Stomach (tissue), 9 donors: Measurements from ENCODE around the gene ERO1B. TPM values are rescaled to one million over a fixed set of nuclear protein-coding genes. Genes with fewer than 3 reads are reported as not detected.

ENCODE experiments used
- DNase-seq, 2 donors: peaks; one replicate each; pipeline versions ENCODE4 v3.0.0 to v3.0.0-alpha.2; 2013 to 2019
- H3K27ac ChIP-seq, 5 donors: fragments of 200-600 bp in 4 of 5; sonication (generic) in 4 of 5; one replicate each; pipeline ENCODE4 v1.5.1; 2013 to 2019; ENCODE audit warnings: mild to moderate bottlenecking in 1 of 5, moderate library complexity in 1 of 5
- H3K27me3 ChIP-seq, 3 donors: fragments of 200-600 bp; sonication (generic); one replicate each; pipeline ENCODE4 v1.5.1; 2017 to 2019; ENCODE audit warnings: mixed run types in 1 of 3
- H3K36me3 ChIP-seq, 4 donors: fragments of 200-600 bp; sonication (generic); 1 replicate in 3 of 4; 2 replicates in 1 of 4; pipeline ENCODE4 v1.5.1; 2016 to 2019
- H3K4me1 ChIP-seq, 4 donors: fragments of 200-600 bp; sonication (generic); one replicate each; pipeline ENCODE4 v1.5.1; 2016 to 2019
- H3K4me3 ChIP-seq, 4 donors: fragments of 200-600 bp; sonication (generic) in 3 of 4; one replicate each; pipeline ENCODE4 v1.5.1; 2016 to 2019; ENCODE audit warnings: mild to moderate bottlenecking in 1 of 4
- H3K9me3 ChIP-seq, 4 donors: fragments of 200-600 bp; sonication (generic); one replicate each; pipeline ENCODE4 v1.5.1; 2016 to 2019
- EP300 ChIP-seq: sonication (generic); formaldehyde crosslinking; IDR thresholded peaks from one replicate; pipeline ENCODE4 v1.6.1; 2017; ENCODE audit warnings: antibody characterized with exemption
- POLR2A ChIP-seq, 4 donors: fragments of 450-650 bp; IDR thresholded peaks; one replicate each; pipeline ENCODE4 v1.6.1; 2016; ENCODE audit warnings: antibody characterized with exemption in 4 of 4, control low read depth in 2 of 4, mild to moderate bottlenecking in 1 of 4, moderate library complexity in 1 of 4
- POLR2AphosphoS5 ChIP-seq, 3 donors: sonication (generic); formaldehyde crosslinking; IDR thresholded peaks; one replicate each; pipeline ENCODE4 v1.6.1; 2016; ENCODE audit warnings: antibody characterized with exemption in 3 of 3
- WGBS, 5 donors: extraction: QIAGEN DNeasy Blood & Tissue Kit in 3 of 5; methylation state at CpG; one replicate each; pipeline versions ENCODE4 v1.1.5 to v1.1.7; 2013 to 2018; 5-methylcytosine and 5-hydroxymethylcytosine counted together
- intact Hi-C: fragments of 100-400 bp; cut with DNase I; formaldehyde crosslinking; loops from one replicate; pipeline ENCODE4 v1.15.1; 2023; ENCODE audit warnings: low total_unique reads
- polyA plus RNA-seq, 3 donors: library from polyadenylated mRNA; stranded (reverse); fragments of 200-250 nt; gene quantifications; one replicate each; pipeline ENCODE4 v1.2.3, GENCODE V29; 2013
- total RNA-seq, 5 donors: library from RNA; depleted of rRNA; stranded (reverse); fragments of >200 nt; gene quantifications; one replicate each; pipeline versions ENCODE4 v1.1.0 to v1.2.3, GENCODE V29; 2014 to 2016
- TF ChIP-seq, protein P1 (sequence below), 7 experiments: fragments of 450-650 bp in 4 of 7; fragments of 200-600 bp in 3 of 7; sonication (generic) in 3 of 7; IDR thresholded peaks; one replicate each; pipeline ENCODE4 v1.5.1; 2016 to 2019; ENCODE audit warnings: antibody characterized with exemption in 7 of 7, control low read depth in 2 of 7, mild to moderate bottlenecking in 1 of 7
- donor health status: healthy with polysubstance abuse.
- donor health status: Bipolar disorder and iron deficiency.
- donor health status: healthy.

Gene ERO1B
- total and polyA plus RNA-seq, 8 donors: 3.2 to 103 (median 27.9) TPM

DNA sequence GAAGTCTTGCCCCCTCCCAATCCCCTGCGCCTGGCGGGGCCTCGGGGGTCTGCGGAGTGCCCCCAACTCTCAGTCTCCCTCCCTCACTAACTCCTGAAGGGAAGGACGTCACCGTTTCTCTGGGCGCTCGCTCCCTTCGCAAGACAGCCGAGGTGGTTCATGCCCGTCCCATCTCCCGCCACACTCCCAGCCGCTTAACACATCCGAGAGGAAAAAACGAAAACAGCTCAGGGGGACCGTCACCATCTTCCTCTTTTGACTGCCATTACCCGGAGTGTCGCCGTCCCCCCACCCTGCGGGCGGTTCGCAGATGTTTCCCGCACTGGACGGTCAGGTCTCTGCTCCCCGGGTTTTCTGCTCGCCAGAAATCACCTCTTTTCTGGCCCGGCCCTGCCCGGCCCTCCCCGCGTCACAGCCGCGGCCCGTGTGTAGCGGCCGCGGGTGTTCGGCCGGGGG lies 532 bp downstream of the ERO1B start:
- TF ChIP-seq POLR2A (IDR thresholded peaks at IDR 0.05): no peak
- TF ChIP-seq, protein P1, sequence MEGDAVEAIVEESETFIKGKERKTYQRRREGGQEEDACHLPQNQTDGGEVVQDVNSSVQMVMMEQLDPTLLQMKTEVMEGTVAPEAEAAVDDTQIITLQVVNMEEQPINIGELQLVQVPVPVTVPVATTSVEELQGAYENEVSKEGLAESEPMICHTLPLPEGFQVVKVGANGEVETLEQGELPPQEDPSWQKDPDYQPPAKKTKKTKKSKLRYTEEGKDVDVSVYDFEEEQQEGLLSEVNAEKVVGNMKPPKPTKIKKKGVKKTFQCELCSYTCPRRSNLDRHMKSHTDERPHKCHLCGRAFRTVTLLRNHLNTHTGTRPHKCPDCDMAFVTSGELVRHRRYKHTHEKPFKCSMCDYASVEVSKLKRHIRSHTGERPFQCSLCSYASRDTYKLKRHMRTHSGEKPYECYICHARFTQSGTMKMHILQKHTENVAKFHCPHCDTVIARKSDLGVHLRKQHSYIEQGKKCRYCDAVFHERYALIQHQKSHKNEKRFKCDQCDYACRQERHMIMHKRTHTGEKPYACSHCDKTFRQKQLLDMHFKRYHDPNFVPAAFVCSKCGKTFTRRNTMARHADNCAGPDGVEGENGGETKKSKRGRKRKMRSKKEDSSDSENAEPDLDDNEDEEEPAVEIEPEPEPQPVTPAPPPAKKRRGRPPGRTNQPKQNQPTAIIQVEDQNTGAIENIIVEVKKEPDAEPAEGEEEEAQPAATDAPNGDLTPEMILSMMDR (IDR thresholded peaks at IDR 0.05): no peak
- TF ChIP-seq EP300: no peak
- no peak for TF ChIP-seq POLR2AphosphoS5 (IDR thresholded peaks at IDR 0.05)
- H3K27me3 ChIP-seq: no peaks in the 10 kb centered on the region
- H3K4me1 ChIP-seq: peaks cover 0 to 37% (median 19%) of the 10 kb centered on the region in 4 donors
- WGBS, 5 donors: 0 to 2% (median 1%) methylated on average over 25 to 38 of the region's 38 CpGs
- peak in 1 of 2 donors; percentile 66 for DNase-seq
- H3K27ac ChIP-seq: peak overlapping the region; percentile 89 to 96 (median 92)
- no peaks in the 10 kb centered on the region for H3K36me3 ChIP-seq
- H3K4me3 ChIP-seq: peak overlapping the region; percentile 88 to 97 (median 96)
- H3K9me3 ChIP-seq: no peaks in the 10 kb centered on the region
- intact Hi-C loops: no loop called here

DNA sequence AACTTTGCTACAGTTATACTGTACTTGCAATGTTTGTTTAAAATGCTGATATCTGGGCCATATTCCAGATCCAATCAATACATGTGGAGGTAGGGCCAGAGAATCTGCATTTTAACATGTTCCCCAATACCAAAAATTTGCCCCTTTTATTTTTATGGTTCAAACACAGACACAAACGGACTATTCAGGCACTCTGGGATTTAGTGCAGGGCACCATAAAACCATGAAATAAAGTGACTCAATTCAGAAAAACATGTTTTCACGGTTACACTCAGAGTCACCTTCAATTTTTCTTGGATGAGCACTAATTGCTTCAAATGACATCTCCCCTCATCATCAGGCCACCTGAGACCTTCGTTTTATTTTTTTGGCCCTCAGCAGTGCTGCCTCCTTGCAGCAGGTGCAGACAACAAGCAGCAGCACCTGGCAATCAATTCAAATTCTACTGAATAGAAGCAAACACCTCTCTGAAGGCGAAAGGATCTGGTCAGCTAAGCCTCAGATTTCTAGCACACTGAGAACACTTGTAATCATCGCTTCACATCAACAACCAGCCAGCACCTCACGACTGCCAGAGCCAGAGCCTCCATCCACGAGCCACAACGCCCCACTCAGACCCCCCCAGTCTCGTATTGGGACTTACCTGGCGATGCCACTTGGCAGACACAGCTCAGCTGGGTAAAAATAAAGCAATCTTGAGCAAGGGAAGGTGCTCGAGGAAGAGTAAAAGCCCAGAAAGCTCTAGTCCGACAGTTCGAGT lies 1.1 kb downstream of the ERO1B start:
- Histone ChIP-seq H3K27ac (peak overlapping the region; percentile 89 to 96 (median 92)), H3K9me3 (no peaks in the 10 kb centered on the region), H3K27me3 (no peaks in the 10 kb centered on the region), H3K36me3 (no peaks in the 10 kb centered on the region), H3K4me3 (peak overlapping the region; percentile 88 to 97 (median 96)), H3K4me1 (peaks cover 0 to 38% (median 22%) of the 10 kb centered on the region in 4 donors)
- 6 to 16% (median 11%) methylated on average over 13 of the region's 13 CpGs for WGBS, 5 donors
- DNase-seq: peak in 1 of 2 donors; percentile 44
- TF ChIP-seq POLR2AphosphoS5 (IDR thresholded peaks at IDR 0.05): no peak
- TF ChIP-seq, protein P1 (IDR thresholded peaks at IDR 0.05): no peak
- no peak for TF ChIP-seq EP300
- TF ChIP-seq POLR2A (IDR thresholded peaks at IDR 0.05): no peak
- intact Hi-C loops: no loop called here

DNA sequence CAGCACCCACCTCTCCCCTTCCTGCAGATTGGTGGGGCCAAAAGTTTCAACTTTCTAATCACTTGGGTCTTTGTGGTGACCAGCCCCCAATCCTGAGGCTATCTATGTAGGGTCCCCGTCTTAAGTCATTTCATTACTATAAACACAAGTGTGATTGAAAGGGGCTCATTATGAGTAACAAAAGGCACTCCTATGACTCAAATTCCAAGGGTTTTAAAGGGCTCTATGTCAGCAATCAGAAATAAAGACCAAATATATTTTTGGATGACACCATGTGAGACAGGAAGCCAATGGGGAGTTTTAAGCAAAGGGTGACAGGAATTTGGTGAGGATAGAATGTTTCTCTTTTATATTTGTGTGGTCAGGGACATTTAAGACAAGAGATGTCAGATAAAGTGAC lies 6.2 kb downstream of the ERO1B start:
- no peaks in the 10 kb centered on the region for H3K36me3 ChIP-seq
- no peak overlapping the region for H3K4me3 ChIP-seq
- H3K4me1 ChIP-seq: peaks cover 0 to 22% (median 8%) of the 10 kb centered on the region in 4 donors
- intact Hi-C loops: no loop called here
- no peak for DNase-seq
- no peaks in the 10 kb centered on the region for H3K9me3 ChIP-seq
- no peaks in the 10 kb centered on the region for H3K27me3 ChIP-seq
- TF ChIP-seq POLR2AphosphoS5 (IDR thresholded peaks at IDR 0.05) (no peak), POLR2A (IDR thresholded peaks at IDR 0.05) (no peak), EP300 (no peak)
- TF ChIP-seq, protein P1 (IDR thresholded peaks at IDR 0.05): no peak
- H3K27ac ChIP-seq: no peak overlapping the region
- 79 to 90% (median 86%) methylated on average over 1 of the region's 1 CpG for WGBS, 5 donors

DNA sequence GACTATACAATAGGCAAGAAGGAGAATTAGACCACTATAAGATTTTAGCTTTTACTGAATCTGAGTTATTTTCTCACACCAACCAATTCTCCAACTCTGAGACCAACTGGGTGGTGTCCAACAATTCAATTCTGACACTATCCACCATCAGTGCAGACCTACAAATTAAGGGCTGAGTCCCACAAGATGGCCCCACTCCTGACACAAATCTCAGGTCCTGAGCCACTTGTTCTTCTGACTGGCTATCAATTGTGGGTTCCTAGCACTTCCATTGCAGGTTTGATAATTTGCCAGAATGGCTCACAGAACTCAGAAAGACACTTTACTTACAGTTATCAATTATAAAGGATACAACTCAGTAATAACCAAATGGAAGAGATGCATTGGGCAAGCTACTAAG lies 6.7 kb downstream of the ERO1B start:
- Histone ChIP-seq H3K27ac (no peak overlapping the region), H3K9me3 (no peaks in the 10 kb centered on the region), H3K36me3 (no peaks in the 10 kb centered on the region), H3K4me1 (peaks cover 0 to 16% (median 5%) of the 10 kb centered on the region in 4 donors), H3K27me3 (no peaks in the 10 kb centered on the region), H3K4me3 (no peak overlapping the region)
- DNase-seq: no peak
- intact Hi-C loops: no loop called here
- no peak for TF ChIP-seq POLR2A (IDR thresholded peaks at IDR 0.05)

DNA sequence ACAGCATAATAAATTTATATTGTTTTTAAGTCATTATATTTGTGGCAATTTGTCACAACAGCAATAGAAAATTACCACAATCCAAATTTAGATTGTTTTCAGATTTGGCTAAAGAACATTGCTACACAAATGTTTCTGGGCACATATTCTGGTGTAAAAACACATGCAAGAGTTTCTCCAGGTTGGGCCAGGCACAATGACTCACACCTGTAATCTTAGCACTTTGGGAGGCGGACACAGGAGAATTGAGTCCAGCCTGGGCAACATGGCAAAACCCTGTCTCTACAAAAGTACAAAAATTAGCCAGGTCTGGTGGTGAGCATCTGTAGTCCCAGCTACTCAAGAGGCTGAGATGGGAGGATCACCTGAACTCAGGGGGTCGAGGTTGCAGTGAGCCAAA lies 8.4 kb downstream of the ERO1B start:
- no peak overlapping the region for H3K4me3 ChIP-seq
- no peaks in the 10 kb centered on the region for H3K27me3 ChIP-seq
- H3K9me3 ChIP-seq: no peaks in the 10 kb centered on the region
- peaks cover 0 to 12% (median 11%) of the 10 kb centered on the region in 4 donors for H3K36me3 ChIP-seq
- H3K27ac ChIP-seq: no peak overlapping the region
- WGBS, 5 donors: 71 to 97% (median 86%) methylated on average over 2 of the region's 2 CpGs
- H3K4me1 ChIP-seq: peaks cover 0 to 16% (median 3%) of the 10 kb centered on the region in 4 donors
- no peak for DNase-seq
- intact Hi-C loops: no loop called here
- TF ChIP-seq POLR2A (IDR thresholded peaks at IDR 0.05): no peak
- TF ChIP-seq, protein P1 (IDR thresholded peaks at IDR 0.05): no peak
- no peak for TF ChIP-seq EP300
- no peak for TF ChIP-seq POLR2AphosphoS5 (IDR thresholded peaks at IDR 0.05)
